Kidney (tissue), 14 donors: ENCODE measurements around the gene CHMP6. TPM values are rescaled to one million over a fixed set of nuclear protein-coding genes. Genes with fewer than 3 reads are reported as not detected.

Experiments used
- DNase-seq, 5 donors: peaks; one replicate each; pipeline ENCODE4 v3.0.0-alpha.2; 2013 to 2020
- FAIRE-seq: peaks from 2 replicates; lab custom pipeline; 2012; peaks lifted over from hg19 to GRCh38; lab: Jason Lieb, UNC
- H3K27ac ChIP-seq, 2 donors: one replicate each; pipeline ENCODE4 v1.7.0; 2013; ENCODE audit warnings: low read depth in 2 of 2, low read length in 2 of 2, inconsistent platforms in 1 of 2
- H3K27me3 ChIP-seq: one replicate; pipeline ENCODE4 v1.7.1; 2013; ENCODE audit warnings: low read length, inconsistent platforms; ENCODE audit not compliant: control insufficient read depth, insufficient read depth
- H3K36me3 ChIP-seq, 3 donors: one replicate each; pipeline versions ENCODE4 v1.7.0 to v1.7.1; 2013; ENCODE audit warnings: low read length in 3 of 3, control low read depth in 1 of 3, inconsistent platforms in 1 of 3; ENCODE audit not compliant: insufficient read depth in 3 of 3, control insufficient read depth in 2 of 3
- H3K4me1 ChIP-seq, 3 donors: one replicate each; pipeline versions ENCODE4 v1.7.0 to v1.7.1; 2013; ENCODE audit warnings: low read length in 3 of 3, inconsistent platforms in 1 of 3, low read depth in 1 of 3; ENCODE audit not compliant: control insufficient read depth in 2 of 3, insufficient read depth in 2 of 3
- H3K4me3 ChIP-seq, 3 donors: one replicate each; pipeline versions ENCODE4 v1.7.0 to v1.8.1; 2013; ENCODE audit warnings: low read length in 3 of 3, control low read depth in 1 of 3, inconsistent platforms in 1 of 3
- H3K9ac ChIP-seq, 3 donors: one replicate each; pipeline versions ENCODE4 v1.7.0 to v1.7.1; 2013; ENCODE audit warnings: low read length in 3 of 3, control low read depth in 1 of 3, inconsistent platforms in 1 of 3
- H3K9me3 ChIP-seq, 3 donors: one replicate each; pipeline versions ENCODE4 v1.7.0 to v1.7.1; 2013; ENCODE audit warnings: low read length in 3 of 3, control low read depth in 1 of 3, inconsistent platforms in 1 of 3; ENCODE audit not compliant: control insufficient read depth in 2 of 3, insufficient read depth in 1 of 3
- CTCF ChIP-seq: IDR thresholded peaks from 3 replicates; pipeline ENCODE4 v1.5.1; 2012; ENCODE audit warnings: mild to moderate bottlenecking, moderate library complexity, borderline replicate concordance; ENCODE audit not compliant: insufficient read depth; ENCODE audit errors: extremely low read depth
- intact Hi-C: fragments of 100-400 bp; cut with DNase I; formaldehyde crosslinking; loops from one replicate; pipeline ENCODE4 v1.11.1; 2022
- polyA plus RNA-seq: library from polyadenylated mRNA; stranded (reverse); fragments of 350-450 nt; fragmentation: Illumina TruSeq; extraction: RNeasy Lipid Tissue Mini Kit (QIAGEN cat#74804); gene quantifications from one replicate; pipeline ENCODE4 v1.2.3, GENCODE V29; 2014; ENCODE audit warnings: low read depth, low replicate concordance; ENCODE audit not compliant: insufficient read depth
- total RNA-seq: library from RNA; stranded (reverse); fragmentation: NEBNext Ultra II Directional; extraction: Animal tissue kit (Norgen Biotek cat#: 25700); gene quantifications from one replicate; pipeline ENCODE4 v1.2.1, GENCODE V29; 2021
- donor health status: control.
- donor health status: control.
- donor health status: control.
- donor health status: control.
- donor health status: control.
- donor health status: DM: yes; HTN: yes; CAD: no.
- donor health status: Normal renal cell carcinoma (clear cell type).

Gene CHMP6
- total and polyA plus RNA-seq, 2 donors from 2014 or later: 28.0 to 34.1 TPM

GRCh38 chr17:80960797-80961452 lies 30.7 kb upstream of the CHMP6 start:
- FAIRE-seq: no peak

GRCh38 chr17:80961541-80962330 lies 29.9 kb upstream of the CHMP6 start:
- FAIRE-seq (no peak), DNase-seq (peak in 4 of 5 donors; percentile 56 to 75 (median 64))
- TF ChIP-seq CTCF: no peak
- Histone ChIP-seq H3K9me3 (no peaks in the 10 kb centered on the region), H3K27me3 (no peaks in the 10 kb centered on the region), H3K36me3 (no peaks in the 10 kb centered on the region), H3K4me1 (no peaks in the 10 kb centered on the region), H3K27ac (no peak overlapping the region), H3K9ac (no peak overlapping the region), H3K4me3 (no peak overlapping the region)
- intact Hi-C loops: loop anchor here (10.0 kb wide), 1 partner anchor 537 kb away; no protein-coding TSS in a partner anchor

More at GRCh38 chr17:80960797-80961452, 30.7 kb upstream of the CHMP6 start:
- H3K9ac ChIP-seq: no peak overlapping the region
- H3K4me3 ChIP-seq: no peak overlapping the region
- no peaks in the 10 kb centered on the region for H3K36me3 ChIP-seq
- no peaks in the 10 kb centered on the region for H3K4me1 ChIP-seq
- no peaks in the 10 kb centered on the region for H3K9me3 ChIP-seq
- intact Hi-C loops: loop anchor here (10.0 kb wide), 1 partner anchor 536 kb away; no protein-coding TSS in a partner anchor
- DNase-seq: peak in 1 of 5 donors; percentile 71
- H3K27ac ChIP-seq: no peak overlapping the region
- H3K27me3 ChIP-seq: no peaks in the 10 kb centered on the region
- no peak for TF ChIP-seq CTCF

- Histone ChIP-seq H3K4me1 (no peaks in the 10 kb centered on the region), H3K36me3 (no peaks in the 10 kb centered on the region), H3K27ac (no peak overlapping the region), H3K27me3 (no peaks in the 10 kb centered on the region), H3K9me3 (no peaks in the 10 kb centered on the region), H3K4me3 (no peak overlapping the region), H3K9ac (no peak overlapping the region)
- TF ChIP-seq CTCF: no peak
- FAIRE-seq: no peak
- intact Hi-C loops: loop anchor here (10.0 kb wide), 1 partner anchor 538 kb away; no protein-coding TSS in a partner anchor
- peak in 3 of 5 donors; percentile 39 to 64 (median 52) for DNase-seq
Measured at GRCh38 chr17:80962356-80963329, 29.0 kb upstream of the CHMP6 start.
